GM12878 (cell line): ENCODE data around the gene BHLHE23. TPM values are rescaled to one million over a fixed set of nuclear protein-coding genes. Genes with fewer than 3 reads are reported as not detected.
A peak's percentile ranks its signal among the peaks of the same experiment; 100 is the strongest.

Experiments used
- ATF2 ChIP-seq: IDR thresholded peaks from 2 replicates; pipeline ENCODE4 v1.6.1; 2012; ENCODE audit warnings: low read length, inconsistent platforms
- ATF3 ChIP-seq: IDR thresholded peaks from 2 replicates; pipeline ENCODE4 v1.6.1; 2011; ENCODE audit warnings: low read depth, mild to moderate bottlenecking, low read length, moderate library complexity, borderline replicate concordance; ENCODE audit errors: extremely low read depth
- CHD1 ChIP-seq: IDR thresholded peaks from 2 replicates; pipeline ENCODE4 v1.6.1; 2012; ENCODE audit warnings: low read depth, low read length, improper control_type of control experiment
- CHD2 ChIP-seq: IDR thresholded peaks from 2 replicates; pipeline ENCODE4 v1.6.1; 2011; ENCODE audit warnings: low read depth, low read length, improper control_type of control experiment, borderline replicate concordance
- DPF2 ChIP-seq: fragments of 450-650 bp; IDR thresholded peaks from 2 replicates; pipeline ENCODE4 v1.6.1; 2017; ENCODE audit warnings: mild to moderate bottlenecking
- EED ChIP-seq: sonication (generic); IDR thresholded peaks from 2 replicates; pipeline ENCODE4 v1.6.1; 2016; ENCODE audit warnings: antibody characterized with exemption, low read depth
- FOXK2 ChIP-seq: fragments of 450-650 bp; IDR thresholded peaks from 2 replicates; pipeline ENCODE4 v1.6.1; 2017; ENCODE audit warnings: mild to moderate bottlenecking, moderate library complexity
- FOXM1 ChIP-seq: IDR thresholded peaks from 2 replicates; pipeline ENCODE4 v1.6.1; 2012; ENCODE audit warnings: low read depth, mild to moderate bottlenecking, inconsistent platforms, low read length, moderate library complexity
- IKZF2 ChIP-seq, 2 experiments: fragments of 450-650 bp; IDR thresholded peaks; 2 replicates each; pipeline ENCODE4 v1.6.1; 2017; ENCODE audit warnings: mild to moderate bottlenecking in 2 of 2, moderate library complexity in 2 of 2
- IRF4 ChIP-seq: IDR thresholded peaks from 2 replicates; pipeline ENCODE4 v1.6.1; 2011; ENCODE audit warnings: low read depth, low read length
- IRF5 ChIP-seq: fragments of 450-650 bp; IDR thresholded peaks from 2 replicates; pipeline ENCODE4 v1.6.1; 2017; ENCODE audit warnings: borderline replicate concordance
- NFIC ChIP-seq: IDR thresholded peaks from 2 replicates; pipeline ENCODE4 v1.6.1; 2012; ENCODE audit warnings: low read depth, mild to moderate bottlenecking, inconsistent platforms, low read length, moderate library complexity
- PKNOX1 ChIP-seq: fragments of 450-650 bp; IDR thresholded peaks from 2 replicates; pipeline ENCODE4 v1.6.1; 2016; ENCODE audit warnings: mild to moderate bottlenecking
- RB1 ChIP-seq: fragments of 450-650 bp; formaldehyde crosslinking; IDR thresholded peaks from 2 replicates; pipeline ENCODE4 v1.6.1; 2017; ENCODE audit warnings: mild to moderate bottlenecking, borderline replicate concordance
- RBBP5 ChIP-seq: fragments of 200-600 bp; sonication (generic); conservative IDR thresholded peaks from 2 replicates; pipeline ENCODE4 v1.6.1; 2016
- RUNX3 ChIP-seq: IDR thresholded peaks from 2 replicates; pipeline ENCODE4 v1.6.1; 2012; ENCODE audit warnings: low read length, inconsistent platforms
- SUZ12 ChIP-seq: fragments of 200-600 bp; sonication (generic); IDR thresholded peaks from one replicate; pipeline ENCODE4 v1.6.1; 2018; ENCODE audit warnings: antibody characterized with exemption, mild to moderate bottlenecking; ENCODE audit not compliant: unreplicated experiment
- TARDBP ChIP-seq: IDR thresholded peaks from 2 replicates; pipeline ENCODE4 v1.6.1; 2016; ENCODE audit warnings: borderline replicate concordance
- polyA plus RNA-seq, 11 experiments: library from polyadenylated mRNA; depleted of rRNA in 4 of 11; unstranded in 6 of 11; stranded (reverse) in 5 of 11; fragments of >200 nt; fragmentation: Nextera tagmentation in 4 of 11; fragmentation: Illumina TruSeq in 1 of 11; extraction: Ambion mirVana in 4 of 11; extraction: Trizol in 1 of 11; gene quantifications; 1 replicate in 1 of 11; 2 replicates in 10 of 11; pipeline versions ENCODE4 v1.2.1 to v1.2.3, GENCODE V29; 2011 to 2016; ENCODE audit warnings: inconsistent platforms in 2 of 11, missing spikeins in 2 of 11, low read depth in 1 of 11
- total RNA-seq, 4 experiments: library from RNA; depleted of rRNA in 3 of 4; stranded (reverse); fragments of >200 nt in 3 of 4; fragmentation: Illumina TruSeq in 1 of 4; extraction: Trizol in 1 of 4; gene quantifications; 2 replicates each; pipeline versions ENCODE4 v1.2.1 to v1.2.3, GENCODE V29; 2013 to 2021
- TF ChIP-seq, protein P1 (sequence below): IDR thresholded peaks from 2 replicates; pipeline ENCODE4 v1.6.1; 2012; ENCODE audit warnings: mild to moderate bottlenecking, low read depth, low read length

Gene BHLHE23
- total and polyA plus RNA-seq, 10 of the 15 experiments (the other 5 are each of a cell fraction or from before 2014, with no cell fraction given): 0.28 to 0.33 TPM; not detected in 8

DNA sequence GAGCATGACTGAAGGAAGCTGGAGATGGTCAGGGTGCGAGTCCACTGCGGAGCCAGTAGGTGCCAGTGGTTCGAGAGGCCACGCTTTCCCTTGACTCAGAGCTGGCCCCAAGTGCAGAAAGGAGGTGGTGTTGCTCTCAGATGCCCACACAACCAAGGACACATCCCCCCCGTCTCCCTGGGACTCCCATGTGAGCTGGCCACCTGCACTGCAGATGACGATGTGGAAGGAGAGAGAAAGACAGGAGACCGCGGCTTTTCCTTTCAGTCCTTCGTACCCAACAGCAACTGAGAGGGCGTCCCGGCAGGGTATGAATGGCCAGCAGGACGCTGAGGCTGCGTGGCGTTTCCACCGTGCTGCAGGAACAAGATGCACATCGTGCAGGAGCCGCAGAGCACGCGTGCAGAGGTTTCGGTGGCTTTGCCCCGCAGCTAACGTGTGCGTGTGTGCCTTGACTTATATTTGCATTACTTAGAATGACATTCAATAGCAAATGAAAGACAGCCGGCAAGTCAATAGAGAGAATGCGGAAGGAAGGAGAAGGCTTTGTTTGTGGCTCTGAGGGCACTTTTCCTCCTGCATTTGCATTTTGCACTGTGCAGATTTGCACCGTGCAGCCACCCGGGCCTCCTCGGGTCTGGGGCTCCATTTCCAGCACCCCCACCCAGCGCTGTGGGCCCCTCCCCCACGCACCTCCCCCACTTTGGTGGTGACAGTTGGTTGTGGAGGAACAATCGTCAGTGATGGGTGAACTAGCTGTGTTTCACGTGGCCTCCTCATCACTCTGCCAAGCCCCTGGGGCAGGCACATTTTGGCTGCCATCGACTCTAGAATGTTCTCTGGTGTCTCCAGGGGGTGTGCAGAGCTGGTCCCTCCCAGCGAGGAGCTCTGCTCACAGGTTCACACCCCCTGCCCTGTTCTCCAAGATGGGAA lies 26.4 kb upstream of the BHLHE23 start (continued):
- TF ChIP-seq IRF5 (no peak), ATF2 (no peak), FOXM1 (no peak), TARDBP (no peak), SUZ12 (no peak), CHD2 (0 out of 2 replicates have a peak, but pooled peaks have one; percentile 40), PKNOX1 (peak; percentile 34; the same call in 1 of the 2 replicates), ATF3 (no peak), NFIC (no peak), DPF2 (no peak), RBBP5 (no peak), RB1 (no peak), EED (no peak), RUNX3 (peak; percentile 39), FOXK2 (no peak), IKZF2 (IDR thresholded peaks at IDR 0.05) (no peak), CHD1 (no peak), IRF4 (no peak)
- TF ChIP-seq, protein P1, sequence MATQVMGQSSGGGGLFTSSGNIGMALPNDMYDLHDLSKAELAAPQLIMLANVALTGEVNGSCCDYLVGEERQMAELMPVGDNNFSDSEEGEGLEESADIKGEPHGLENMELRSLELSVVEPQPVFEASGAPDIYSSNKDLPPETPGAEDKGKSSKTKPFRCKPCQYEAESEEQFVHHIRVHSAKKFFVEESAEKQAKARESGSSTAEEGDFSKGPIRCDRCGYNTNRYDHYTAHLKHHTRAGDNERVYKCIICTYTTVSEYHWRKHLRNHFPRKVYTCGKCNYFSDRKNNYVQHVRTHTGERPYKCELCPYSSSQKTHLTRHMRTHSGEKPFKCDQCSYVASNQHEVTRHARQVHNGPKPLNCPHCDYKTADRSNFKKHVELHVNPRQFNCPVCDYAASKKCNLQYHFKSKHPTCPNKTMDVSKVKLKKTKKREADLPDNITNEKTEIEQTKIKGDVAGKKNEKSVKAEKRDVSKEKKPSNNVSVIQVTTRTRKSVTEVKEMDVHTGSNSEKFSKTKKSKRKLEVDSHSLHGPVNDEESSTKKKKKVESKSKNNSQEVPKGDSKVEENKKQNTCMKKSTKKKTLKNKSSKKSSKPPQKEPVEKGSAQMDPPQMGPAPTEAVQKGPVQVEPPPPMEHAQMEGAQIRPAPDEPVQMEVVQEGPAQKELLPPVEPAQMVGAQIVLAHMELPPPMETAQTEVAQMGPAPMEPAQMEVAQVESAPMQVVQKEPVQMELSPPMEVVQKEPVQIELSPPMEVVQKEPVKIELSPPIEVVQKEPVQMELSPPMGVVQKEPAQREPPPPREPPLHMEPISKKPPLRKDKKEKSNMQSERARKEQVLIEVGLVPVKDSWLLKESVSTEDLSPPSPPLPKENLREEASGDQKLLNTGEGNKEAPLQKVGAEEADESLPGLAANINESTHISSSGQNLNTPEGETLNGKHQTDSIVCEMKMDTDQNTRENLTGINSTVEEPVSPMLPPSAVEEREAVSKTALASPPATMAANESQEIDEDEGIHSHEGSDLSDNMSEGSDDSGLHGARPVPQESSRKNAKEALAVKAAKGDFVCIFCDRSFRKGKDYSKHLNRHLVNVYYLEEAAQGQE: no peak
